Measurements from ENCODE around the gene SPTSSA.

SPTSSA gene

DNA sequence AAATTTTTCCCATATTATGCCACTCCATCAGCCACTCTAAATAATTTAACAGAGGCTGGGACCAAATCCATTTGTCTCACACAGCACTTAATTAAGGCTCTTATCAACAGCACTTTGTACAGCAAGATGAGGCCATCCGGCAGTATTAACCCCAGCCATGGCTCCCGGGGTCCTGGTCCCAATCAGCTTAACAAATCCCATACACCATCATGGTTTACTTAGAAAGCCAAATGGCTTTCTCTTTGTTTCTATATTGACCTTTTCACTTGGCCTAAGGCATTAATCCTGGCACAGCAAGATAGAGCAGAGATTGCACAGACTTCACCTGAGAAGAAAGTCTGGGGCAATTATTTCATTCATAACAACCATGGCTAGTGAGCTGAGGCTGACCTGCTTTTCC, 38.6 kb downstream of the SPTSSA start:
- Histone ChIP-seq H2AFZ (ENCODE audit: low read depth, low read length, severe bottlenecking) (no peak overlapping the region), H3K9me2 (replicated peaks; ENCODE audit: insufficient read depth, low read length) (no peaks in the 10 kb centered on the region), H3K9me3 (ENCODE audit: insufficient read depth, low read length) (no peaks in the 10 kb centered on the region), H3K9ac (ENCODE audit: low read length) (no peak overlapping the region), H3K27ac (ENCODE audit: low read depth, low read length) (no peak overlapping the region), H3K4me2 (ENCODE audit: low read depth, low read length, poor library complexity, severe bottlenecking) (no peak overlapping the region), H3K36me3 (ENCODE audit: low read length) (no peaks in the 10 kb centered on the region), H4K20me1 (ENCODE audit: low read depth, low read length) (no peaks in the 10 kb centered on the region), H3F3A (ENCODE audit: insufficient read depth) (no peaks in the 10 kb centered on the region), H3K27me3 (ENCODE audit: low read length) (no peaks in the 10 kb centered on the region), H3K4me3 (ENCODE audit: insufficient read depth, low read length, poor library complexity, severe bottlenecking) (no peak overlapping the region), H3K79me2 (ENCODE audit: insufficient read depth, low read length) (no peaks in the 10 kb centered on the region)
- TF ChIP-seq, protein P1, sequence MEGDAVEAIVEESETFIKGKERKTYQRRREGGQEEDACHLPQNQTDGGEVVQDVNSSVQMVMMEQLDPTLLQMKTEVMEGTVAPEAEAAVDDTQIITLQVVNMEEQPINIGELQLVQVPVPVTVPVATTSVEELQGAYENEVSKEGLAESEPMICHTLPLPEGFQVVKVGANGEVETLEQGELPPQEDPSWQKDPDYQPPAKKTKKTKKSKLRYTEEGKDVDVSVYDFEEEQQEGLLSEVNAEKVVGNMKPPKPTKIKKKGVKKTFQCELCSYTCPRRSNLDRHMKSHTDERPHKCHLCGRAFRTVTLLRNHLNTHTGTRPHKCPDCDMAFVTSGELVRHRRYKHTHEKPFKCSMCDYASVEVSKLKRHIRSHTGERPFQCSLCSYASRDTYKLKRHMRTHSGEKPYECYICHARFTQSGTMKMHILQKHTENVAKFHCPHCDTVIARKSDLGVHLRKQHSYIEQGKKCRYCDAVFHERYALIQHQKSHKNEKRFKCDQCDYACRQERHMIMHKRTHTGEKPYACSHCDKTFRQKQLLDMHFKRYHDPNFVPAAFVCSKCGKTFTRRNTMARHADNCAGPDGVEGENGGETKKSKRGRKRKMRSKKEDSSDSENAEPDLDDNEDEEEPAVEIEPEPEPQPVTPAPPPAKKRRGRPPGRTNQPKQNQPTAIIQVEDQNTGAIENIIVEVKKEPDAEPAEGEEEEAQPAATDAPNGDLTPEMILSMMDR (IDR thresholded peaks at IDR 0.05; ENCODE audit: insufficient read depth, low read length, poor library complexity, severe bottlenecking): no peak
- TF ChIP-seq EZH2phosphoT487 (conservative IDR thresholded peaks at IDR 0.05; ENCODE audit: low read length): no peak

DNA sequence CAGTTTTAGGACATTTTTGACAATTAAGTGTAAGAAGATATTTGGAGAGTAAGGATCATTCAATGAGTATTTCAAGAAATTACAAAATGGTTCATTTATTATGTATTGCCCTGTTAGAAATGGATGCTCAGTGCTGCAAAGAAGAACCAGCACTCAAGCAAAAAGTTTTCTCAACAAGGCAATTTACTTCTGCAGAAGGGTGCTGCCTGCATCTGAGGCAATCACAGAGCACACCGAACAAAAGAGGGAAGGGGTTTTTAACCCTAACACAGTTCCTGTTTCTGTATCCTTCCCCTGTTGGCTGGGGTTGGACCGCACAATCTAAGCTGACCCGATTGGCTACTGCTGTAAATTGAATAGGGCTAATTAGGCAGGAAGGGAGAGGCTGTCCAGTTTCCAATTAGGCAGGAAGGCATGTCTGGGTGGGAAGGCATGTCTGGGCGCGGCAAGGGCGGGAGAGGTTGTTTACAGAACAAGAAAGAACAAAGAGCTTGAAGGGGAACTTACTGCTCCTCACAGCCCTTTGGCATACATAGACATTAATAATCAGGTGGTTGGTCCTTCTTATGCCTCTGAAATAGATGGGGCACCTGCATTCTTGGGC, 41.4 kb downstream of the SPTSSA start:
- H3K79me2 ChIP-seq (ENCODE audit: insufficient read depth, low read length): no peaks in the 10 kb centered on the region
- H3F3A ChIP-seq (ENCODE audit: insufficient read depth): no peaks in the 10 kb centered on the region
- no peaks in the 10 kb centered on the region for H4K20me1 ChIP-seq (ENCODE audit: low read depth, low read length)
- no peaks in the 10 kb centered on the region for H3K27me3 ChIP-seq (ENCODE audit: low read length)
- no peak overlapping the region for H3K9ac ChIP-seq (ENCODE audit: low read length)
- no peaks in the 10 kb centered on the region for H3K9me3 ChIP-seq (ENCODE audit: insufficient read depth, low read length)
- no peaks in the 10 kb centered on the region for H3K36me3 ChIP-seq (ENCODE audit: low read length)
- H2AFZ ChIP-seq (ENCODE audit: low read depth, low read length, severe bottlenecking): no peak overlapping the region
- H3K9me2 ChIP-seq (replicated peaks; ENCODE audit: insufficient read depth, low read length): no peaks in the 10 kb centered on the region
- H3K4me3 ChIP-seq (ENCODE audit: insufficient read depth, low read length, poor library complexity, severe bottlenecking): no peak overlapping the region
- no peak overlapping the region for H3K4me2 ChIP-seq (ENCODE audit: low read depth, low read length, poor library complexity, severe bottlenecking)
- H3K27ac ChIP-seq (ENCODE audit: low read depth, low read length): no peak overlapping the region
- TF ChIP-seq, protein P1 (IDR thresholded peaks at IDR 0.05; ENCODE audit: insufficient read depth, low read length, poor library complexity, severe bottlenecking): no peak
- TF ChIP-seq EZH2phosphoT487 (conservative IDR thresholded peaks at IDR 0.05; ENCODE audit: low read length): no peak

DNA sequence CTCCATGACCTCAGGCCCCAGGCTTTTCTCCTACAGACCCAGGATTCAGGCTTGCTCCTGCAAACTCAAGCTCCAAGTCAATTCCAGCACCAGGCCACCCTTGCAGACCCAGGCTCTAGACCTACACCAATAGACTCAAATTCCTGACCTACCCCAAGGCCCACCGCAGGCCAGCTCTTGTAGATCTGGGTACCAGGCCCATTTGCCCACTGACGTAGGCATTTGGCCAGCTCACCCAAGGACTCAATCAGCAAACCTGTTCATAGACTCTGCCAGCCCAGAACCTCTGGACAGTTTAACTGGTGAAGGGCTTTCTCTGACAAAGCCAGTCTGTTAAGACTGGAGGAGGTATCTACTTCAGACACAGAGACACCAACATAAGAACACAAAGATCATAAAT, 52.3 kb downstream of the SPTSSA start:
- no peak overlapping the region for H2AFZ ChIP-seq (ENCODE audit: low read depth, low read length, severe bottlenecking)
- no peak overlapping the region for H3K27ac ChIP-seq (ENCODE audit: low read depth, low read length)
- no peak overlapping the region for H3K9ac ChIP-seq (ENCODE audit: low read length)
- no peak for TF ChIP-seq EZH2phosphoT487 (conservative IDR thresholded peaks at IDR 0.05; ENCODE audit: low read length)
- TF ChIP-seq, protein P1 (IDR thresholded peaks at IDR 0.05; ENCODE audit: insufficient read depth, low read length, poor library complexity, severe bottlenecking): no peak
- H3K4me2 ChIP-seq (ENCODE audit: low read depth, low read length, poor library complexity, severe bottlenecking): no peak overlapping the region
- H3F3A ChIP-seq (ENCODE audit: insufficient read depth): no peaks in the 10 kb centered on the region
- H3K9me2 ChIP-seq (replicated peaks; ENCODE audit: insufficient read depth, low read length): no peaks in the 10 kb centered on the region
- no peaks in the 10 kb centered on the region for H3K36me3 ChIP-seq (ENCODE audit: low read length)
- H3K9me3 ChIP-seq (ENCODE audit: insufficient read depth, low read length): no peaks in the 10 kb centered on the region
- H3K79me2 ChIP-seq (ENCODE audit: insufficient read depth, low read length): no peaks in the 10 kb centered on the region
- no peaks in the 10 kb centered on the region for H3K27me3 ChIP-seq (ENCODE audit: low read length)
- no peaks in the 10 kb centered on the region for H4K20me1 ChIP-seq (ENCODE audit: low read depth, low read length)
- no peak overlapping the region for H3K4me3 ChIP-seq (ENCODE audit: insufficient read depth, low read length, poor library complexity, severe bottlenecking)
